DMS153 treated with DMSO at 0.1 percent for 48 hours (cell line): Measurements from ENCODE around the gene ZNF555.

Source experiments
- DNase-seq: peaks from one replicate; lab custom pipeline; 2025; ENCODE audit not compliant: unreplicated experiment; lab: John Stamatoyannopoulos, UW

ZNF555 gene

DNA sequence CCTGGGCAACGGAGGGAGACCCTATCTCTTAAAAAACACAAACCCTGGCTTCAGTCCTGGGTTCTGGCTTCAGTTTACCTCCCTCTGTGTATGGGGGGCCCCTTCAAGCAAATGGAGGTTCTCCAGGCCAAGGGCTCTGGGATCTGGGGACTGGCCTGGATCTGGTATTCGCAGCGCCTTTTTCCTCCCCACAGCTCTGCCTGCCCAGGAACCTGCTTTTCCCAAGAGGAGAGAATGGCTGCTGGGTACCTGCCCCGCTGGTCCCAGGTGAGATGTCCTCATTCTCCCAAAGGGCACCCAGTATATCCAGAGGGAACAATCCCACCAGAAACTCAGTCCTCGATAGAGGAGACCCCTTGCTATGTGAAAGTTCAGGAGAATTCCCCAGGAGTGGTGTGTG, 18.4 kb upstream of the ZNF555 start:
- no peak for DNase-seq

DNA sequence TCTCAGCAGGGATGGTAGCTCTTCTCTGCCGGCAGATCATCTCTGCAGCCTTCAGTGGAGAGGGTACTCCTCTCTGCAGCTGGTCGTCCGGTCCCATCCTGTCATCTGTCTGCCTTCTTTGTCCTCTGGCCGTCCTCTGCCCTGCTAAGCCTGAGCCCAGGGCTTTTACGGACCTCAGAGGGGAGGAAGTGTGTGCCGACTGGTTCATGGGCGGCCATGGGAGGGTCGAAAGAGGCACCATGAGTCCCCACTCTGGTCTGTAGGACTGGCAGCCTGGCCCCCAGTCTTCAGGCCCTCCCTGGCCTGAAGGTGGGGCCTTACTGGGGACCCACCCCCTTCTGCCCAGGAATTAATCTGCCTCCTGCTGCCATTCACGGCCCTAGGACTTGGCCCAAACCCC, 17.6 kb upstream of the ZNF555 start:
- DNase-seq = no peak

DNA sequence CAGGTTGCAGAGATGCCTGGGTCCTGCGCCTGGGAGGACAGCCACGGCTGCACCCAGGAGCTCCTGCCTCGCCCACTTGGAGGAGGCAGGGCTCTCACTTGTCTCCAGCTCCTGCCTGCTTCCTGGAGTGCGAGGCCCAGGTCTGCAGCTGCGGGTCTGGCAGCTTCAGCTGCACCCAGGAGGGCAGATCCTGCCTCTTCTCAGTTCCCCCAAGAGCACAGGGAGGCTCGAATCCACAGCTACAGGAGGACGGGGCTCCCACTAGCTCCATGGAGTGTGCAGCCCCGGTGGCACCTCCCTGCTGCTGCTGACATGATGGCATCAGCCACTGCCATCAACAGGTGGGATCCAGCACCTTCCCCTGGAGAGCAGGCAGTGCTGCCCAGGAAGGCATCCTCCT, 17.1 kb upstream of the ZNF555 start:
- no peak for DNase-seq

DNA sequence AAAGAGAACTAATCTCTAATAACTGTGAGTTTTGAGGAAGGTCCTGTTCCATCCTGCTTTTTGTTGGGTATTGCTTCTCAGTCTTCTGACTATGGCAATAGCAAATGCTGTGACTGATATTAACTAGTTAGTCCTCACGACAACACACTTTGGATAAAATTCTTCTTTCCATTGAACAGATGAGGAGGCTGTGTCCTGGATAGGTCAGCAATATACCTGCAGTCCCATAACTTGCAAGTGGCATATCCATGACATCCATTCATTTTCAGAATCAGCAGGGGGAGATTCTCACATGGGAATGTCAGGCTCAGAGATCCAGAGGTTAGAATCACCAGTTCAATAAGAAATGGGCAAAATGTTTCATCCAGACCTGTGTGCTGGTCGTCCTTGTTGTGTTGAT, 14.3 kb upstream of the ZNF555 start:
- DNase-seq = no peak

DNA sequence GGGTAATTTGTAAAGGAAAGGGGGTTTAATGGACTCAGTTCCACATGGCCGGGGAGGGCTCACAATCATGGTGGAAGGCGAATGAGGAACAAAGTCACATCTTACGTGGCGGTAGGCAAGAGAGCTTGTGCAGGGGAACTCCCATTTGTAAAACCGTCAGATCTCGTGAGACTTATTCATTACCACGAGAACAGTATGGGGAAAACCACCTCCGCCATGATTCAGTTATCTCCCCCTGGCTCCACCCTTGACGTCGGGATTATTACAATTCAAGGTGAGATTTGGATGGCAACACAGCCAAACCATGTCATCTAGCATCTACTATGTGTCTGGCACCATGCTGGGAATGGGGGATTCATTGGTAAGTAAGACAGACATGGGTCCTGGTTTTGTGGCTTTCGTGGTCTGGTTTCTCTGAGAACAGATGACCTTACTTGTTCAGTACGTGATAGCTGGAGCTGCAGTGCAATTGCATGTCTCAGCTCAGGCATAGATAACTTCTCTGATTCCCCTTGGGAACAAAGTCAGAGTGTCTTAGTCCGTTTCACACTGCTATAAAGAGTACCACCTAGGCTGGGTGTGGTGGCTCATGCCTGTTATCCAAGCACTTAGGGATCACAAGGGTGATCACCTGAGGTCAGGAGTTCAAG, 13.3 kb upstream of the ZNF555 start:
- DNase-seq = no peak

DNA sequence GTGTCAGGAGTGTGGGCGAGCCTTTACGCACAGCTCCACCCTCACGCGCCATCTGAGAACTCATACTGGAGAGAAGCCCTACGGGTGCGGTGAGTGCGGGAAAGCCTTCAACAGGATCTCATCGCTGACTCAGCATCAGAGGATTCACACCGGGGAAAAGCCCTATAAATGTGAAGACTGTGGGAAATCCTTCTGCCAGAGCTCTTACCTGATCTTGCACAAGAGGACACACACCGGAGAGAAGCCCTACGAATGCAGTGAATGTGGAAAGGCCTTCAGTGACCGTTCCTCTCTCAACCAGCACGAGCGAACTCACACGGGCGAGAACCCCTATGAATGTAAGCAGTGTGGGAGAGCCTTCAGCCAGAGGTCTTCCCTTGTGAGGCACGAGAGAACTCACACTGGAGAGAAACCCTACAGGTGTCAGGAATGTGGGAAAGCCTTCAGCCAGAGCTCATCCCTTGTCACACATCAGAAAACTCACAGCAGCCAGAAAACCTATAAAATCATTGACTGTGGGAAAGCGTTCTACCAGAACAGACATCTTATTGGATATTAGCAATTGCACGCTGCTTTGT, 6.9 kb upstream of the ZNF555 start:
- DNase-seq = no peak

DNA sequence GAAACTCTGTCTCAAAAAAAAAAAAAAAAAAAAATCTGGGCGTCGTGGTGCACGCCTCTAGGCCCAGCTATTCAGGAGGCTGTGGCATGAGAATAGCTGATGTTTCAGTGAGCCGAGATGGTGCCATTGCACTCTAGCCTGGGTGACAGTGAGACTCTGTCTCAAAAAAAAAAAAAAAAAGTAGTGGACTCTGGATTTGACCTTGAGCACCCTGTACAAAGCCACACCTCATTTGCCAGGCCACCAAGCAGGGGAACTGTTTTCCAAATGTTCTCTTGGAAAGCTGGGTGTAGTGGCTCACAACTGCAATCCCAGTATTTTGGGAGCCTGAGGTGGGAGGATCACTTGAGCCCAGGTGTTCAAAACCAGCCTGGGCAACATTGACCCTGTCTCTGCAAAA, 3.8 kb upstream of the ZNF555 start:
- no peak for DNase-seq

DNA sequence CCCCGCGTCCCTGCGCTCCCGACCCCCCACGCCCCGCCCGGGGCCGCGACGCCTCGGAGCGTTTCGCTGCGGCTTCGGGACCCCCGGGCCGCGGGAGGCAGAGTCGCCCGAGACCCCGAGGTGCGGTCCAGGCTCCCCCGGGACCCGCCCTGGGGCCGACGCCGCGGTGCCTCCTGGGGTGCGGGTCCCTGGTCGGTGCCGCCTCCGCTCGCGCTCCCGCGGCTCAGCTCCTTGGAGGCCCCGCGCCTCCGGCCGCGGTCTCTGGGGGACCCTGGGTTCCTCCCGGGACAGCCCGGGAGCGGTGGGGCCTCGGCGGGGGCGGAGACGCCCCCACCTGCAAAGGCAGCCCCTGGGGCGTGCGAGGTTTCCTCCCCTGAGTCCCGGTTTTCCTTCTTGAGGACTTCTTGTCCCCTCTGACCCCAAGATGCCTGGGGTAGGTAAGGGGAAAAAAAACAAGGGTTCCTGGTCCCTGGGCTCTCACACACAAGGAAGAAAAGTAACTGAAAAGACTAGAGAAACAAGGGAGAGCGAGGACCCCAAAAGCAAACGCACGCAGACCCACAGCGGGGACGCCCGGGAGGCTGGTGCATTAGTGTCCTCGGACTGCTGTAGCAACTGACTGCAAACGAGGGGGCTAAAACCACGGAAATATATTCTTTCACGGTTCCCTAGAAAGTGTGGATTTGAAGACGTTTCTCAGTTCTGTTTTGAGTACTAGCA, 740 bp downstream of the ZNF555 start:
- DNase-seq = no peak

DNA sequence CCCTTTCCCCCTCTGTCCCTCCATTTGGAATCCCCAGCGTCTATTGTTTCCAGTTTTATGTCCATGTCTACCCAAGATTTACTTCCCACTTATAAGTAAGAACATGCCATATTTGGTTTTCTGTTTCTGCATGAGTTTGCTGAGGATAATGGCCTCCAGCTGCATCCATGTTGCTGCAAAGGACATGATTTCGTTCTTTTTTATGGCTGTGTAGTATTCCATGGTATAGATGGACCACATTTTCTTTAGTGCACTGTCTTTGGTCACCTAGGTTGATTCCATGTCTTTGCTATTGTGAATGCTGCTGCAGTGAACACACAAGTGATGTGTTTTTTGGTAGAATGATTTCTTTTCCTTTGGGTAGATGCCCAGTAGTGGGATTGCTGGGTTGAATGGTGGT, 3.8 kb downstream of the ZNF555 start:
- DNase-seq = no peak

DNA sequence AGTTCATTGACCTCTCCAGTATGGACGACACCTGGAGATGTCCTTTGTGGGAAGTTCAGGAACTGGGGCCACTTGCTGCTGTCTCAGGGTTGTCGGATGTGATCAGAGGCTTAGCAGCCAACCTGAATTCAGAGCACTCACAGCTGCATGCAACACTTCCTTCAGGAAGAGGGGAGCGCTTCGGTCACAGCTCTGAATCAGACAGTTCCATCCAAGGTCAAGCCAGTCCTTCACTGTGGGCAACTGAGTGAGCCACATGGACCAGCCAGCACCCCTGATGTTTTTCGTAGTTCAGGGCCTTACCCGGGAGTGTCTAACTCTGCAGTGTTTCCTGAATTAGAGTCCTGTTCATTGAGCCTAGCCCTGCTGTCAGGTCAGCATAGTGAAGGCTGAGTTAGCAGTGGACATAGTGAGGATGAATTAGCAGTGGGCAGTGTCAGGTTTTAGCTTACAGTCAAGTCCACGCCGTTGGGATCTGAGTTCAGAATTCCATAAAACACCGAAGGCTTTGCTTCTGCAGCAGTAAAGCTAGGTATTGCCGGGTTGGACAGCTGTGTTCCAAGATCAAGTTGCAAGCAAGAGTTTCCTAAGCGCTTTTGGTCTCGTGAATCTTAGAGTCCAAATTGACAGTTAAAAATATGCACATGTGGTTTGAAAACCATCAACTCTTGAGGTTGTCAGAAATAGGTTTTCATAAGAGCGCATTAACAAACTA, 5.1 kb downstream of the ZNF555 start:
- DNase-seq = no peak

DNA sequence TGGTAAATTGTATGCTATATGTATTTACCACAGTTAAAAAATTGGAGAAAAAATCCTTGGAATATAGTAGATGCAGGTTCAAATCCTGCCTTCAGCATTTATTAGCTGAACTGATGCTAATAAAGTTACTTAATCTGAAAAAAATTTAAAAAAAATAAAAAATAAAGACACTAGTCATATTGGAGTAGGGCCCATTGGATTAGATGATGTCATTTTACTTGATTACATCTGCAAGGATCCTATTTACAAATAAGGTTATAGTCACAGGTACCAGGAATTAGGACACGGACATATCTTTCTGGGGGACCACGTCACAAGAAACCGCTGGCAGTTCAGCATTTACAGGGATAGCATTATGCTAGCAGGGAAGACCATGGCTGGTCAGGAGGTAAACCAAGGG, 6.2 kb downstream of the ZNF555 start:
- DNase-seq = no peak

DNA sequence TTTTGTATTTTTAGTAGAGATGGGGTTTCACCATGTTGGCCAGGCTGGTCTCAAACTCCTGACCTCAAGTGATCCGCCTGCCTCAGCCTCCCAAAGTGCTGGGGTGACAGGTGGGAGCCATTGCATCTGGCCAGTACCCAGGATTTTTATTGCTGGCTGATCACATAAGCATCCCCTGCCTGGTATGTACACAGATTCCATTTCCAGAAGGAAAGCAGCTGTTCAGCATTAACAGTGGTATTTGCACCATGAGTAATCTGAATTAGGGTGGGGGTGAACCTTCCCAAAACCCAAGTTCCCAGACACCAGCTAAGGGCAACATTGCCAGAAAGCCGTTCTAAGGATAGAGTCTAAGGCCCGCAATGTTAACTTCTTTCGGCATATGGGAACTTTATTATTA, 7.3 kb downstream of the ZNF555 start:
- no peak for DNase-seq

DNA sequence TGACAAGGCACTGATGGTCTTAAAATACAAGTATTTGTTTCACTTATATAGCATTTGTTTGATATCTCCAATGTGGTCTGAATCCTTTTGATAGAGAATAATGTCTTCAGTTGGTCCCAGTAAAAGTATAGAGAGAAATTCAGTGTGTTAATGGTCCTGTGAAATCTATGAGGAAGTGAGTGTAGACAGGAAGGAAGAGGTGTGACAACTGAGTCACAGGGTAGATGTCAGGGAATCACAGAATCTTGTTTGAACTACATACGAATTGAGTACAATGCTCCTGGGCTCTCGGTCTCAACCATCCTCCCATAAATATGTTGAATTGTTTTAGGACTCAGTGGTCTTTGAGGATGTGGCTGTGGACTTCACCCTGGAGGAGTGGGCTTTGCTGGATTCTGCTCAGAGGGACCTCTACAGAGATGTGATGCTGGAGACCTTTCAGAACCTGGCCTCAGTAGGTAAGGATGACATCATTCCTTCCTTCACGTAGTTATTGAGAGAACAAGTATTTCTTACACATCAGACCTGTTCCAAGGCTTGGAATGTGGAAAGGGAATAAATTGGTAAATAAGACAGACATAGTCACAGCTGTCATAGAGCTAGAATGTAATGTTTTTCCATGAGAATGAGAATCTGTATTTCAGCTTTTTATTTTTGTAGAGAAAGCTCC, 9.1 kb downstream of the ZNF555 start:
- DNase-seq = no peak

DNA sequence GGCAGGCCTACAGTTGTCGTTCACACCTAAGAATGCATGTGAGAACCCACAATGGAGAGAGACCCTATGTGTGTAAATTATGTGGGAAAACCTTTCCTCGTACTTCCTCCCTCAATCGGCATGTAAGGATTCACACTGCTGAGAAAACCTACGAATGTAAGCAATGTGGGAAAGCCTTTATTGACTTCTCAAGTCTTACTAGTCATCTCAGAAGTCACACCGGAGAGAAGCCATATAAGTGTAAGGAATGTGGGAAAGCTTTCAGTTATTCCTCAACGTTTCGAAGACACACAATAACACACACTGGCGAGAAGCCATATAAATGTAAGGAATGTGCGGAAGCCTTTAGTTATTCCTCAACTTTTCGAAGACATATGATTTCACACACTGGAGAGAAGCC, 11.3 kb downstream of the ZNF555 start:
- no peak for DNase-seq

DNA sequence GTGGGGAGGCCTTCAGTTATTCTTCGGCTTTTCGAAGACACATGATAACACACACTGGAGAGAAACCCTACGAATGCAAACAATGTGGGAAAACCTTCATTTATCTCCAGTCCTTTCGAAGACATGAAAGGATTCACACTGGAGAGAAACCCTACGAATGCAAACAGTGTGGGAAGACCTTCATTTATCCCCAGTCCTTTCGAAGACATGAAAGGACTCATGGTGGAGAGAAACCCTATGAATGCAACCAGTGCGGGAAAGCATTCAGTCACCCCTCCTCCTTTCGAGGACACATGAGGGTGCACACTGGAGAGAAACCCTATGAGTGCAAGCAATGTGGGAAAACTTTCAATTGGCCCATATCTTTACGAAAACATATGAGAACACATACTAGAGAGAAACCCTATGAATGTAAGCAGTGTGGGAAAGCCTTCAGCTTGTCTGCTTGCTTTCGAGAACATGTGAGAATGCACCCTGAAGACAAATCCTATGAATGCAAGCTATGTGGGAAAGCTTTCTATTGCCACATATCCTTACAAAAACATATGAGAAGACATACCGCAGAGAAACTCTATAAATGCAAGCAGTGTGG, 11.8 kb downstream of the ZNF555 start:
- no peak for DNase-seq

DNA sequence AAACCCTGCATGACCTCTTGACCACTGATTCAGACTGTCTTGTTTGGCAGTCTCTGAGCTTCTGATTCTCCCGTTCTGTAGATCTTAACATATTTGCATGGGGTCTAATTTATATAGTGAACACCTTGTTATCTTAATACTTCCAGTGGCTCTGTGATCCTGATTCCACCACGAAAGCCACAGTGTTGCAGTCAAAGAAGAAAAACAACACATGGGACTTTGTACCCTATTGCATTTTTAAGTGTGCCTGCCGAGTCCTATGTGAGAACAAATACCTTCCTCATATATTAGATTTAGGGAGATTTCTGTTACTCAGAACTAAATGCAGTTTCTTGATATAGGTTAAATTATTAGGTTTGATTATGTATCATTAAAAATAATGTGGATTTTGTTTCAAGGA, 13.6 kb downstream of the ZNF555 start:
- DNase-seq = no peak

DNA sequence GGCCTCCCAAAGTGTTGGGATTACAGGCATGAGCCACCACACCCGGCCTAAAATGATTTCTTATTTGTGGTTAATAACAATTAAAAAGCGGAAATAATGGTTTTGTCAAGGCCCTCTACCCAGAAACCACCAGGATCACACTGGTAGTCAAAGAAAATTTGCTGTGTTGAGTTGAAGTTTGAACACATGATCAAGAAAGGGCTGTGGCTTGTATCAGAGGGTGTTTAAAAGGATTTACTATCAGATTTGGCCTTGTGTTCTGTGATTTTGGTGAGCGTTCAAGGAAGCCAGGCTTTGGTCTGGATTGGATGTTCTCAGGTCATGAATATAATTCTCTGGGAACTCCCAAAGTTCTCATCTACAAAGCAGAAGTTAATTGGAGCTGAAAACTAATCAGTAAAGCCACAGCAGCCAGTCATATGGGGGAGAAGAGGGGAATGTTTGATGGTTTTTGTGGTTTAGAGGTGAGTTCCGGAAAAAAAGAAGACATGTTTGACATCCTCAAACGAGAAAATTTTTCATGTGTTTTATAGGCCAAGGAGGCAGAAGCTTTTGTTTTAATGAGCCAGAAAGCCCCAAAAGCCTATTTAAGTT, 15.3 kb downstream of the ZNF555 start:
- DNase-seq = no peak

DNA sequence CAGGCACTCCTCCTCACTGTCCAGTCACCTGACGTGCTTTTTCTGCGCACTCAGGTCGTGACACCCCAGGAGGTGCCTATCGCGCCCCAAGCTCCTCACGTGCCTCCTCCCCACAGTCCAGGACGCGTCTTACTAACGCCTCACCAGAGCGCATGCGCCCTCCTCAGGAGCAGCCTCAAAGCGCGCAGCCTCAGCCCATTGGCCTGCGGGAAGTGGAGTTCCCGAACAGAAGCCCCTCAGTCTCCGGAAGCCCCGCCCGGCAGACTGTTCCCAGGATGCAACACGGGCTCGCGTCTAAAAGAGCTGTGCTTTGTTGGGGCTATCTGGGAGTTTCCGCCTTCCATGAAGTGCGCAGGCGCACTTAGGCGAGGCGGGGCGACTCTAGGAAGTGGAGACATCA, 17.6 kb downstream of the ZNF555 start:
- DNase-seq = no peak

DNA sequence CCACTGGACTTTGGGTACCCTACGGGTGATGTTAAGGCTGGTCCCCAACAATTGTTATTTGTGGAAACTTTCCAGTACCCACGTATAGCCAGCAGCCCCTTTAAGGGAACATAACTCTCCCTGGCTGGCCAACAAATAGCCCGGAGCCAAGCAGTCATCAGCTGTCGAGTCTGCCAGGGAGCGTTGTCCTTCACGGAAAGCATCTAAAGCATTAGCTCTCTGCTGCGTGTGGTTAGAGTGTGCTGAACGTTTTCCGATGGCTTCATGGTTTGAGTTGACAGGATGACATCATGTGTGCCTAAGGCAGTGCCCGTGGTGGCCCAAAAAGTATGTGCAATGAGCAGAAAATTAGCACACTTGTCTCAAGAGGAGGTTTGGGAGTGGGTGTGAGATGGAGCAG, 22.5 kb downstream of the ZNF555 start:
- DNase-seq = no peak

DNA sequence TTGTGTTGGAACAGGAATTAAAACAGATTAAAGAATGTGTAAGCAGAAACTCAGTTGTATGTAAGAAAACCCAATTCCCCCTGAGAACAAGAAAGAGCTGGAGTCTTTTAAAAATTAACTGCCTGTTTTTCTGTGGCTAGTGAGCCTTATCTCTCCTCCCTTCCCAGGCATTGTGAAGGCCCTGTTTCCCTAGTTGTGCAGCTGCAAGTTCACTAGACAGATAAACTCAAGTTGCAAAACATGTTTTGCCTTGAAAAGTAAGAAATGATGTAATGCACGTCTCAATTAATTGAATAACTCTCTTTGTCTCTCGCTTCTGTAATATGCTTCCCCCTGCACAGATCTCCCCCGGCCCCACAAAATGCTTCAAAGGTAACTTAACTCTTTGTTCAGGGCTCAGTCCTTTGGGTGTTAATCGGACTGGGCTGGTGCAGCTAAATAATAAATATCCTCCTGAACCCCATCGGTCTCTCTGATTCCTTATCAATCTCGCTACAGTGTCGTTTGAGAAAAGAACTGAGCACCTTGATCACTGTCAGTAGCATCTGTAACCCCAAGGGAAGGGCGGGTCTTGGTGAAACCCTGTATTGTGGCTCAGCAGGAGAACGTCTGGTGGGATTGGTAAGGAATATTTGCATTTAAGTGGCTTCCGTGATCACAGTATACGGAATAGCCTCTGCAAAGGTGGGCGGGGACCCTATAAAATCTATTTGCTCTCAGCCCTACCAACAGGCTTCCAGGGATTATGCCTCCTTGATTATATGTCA, 24.2 kb downstream of the ZNF555 start:
- no peak for DNase-seq
